Panc1 (cell line): ENCODE data around the gene SLC37A1. TPM values are rescaled to one million over a fixed set of nuclear protein-coding genes. Genes with fewer than 3 reads are reported as not detected.

Experiments used
- ATAC-seq: fragments of 200-7000 bp; cut with Tn5 transposase; 2 replicates; pipeline ENCODE4 v1.9.1; 2020; ENCODE audit warnings: mild to moderate bottlenecking, moderate library complexity
- BruUV-seq: library from RNA; stranded (reverse); fragments of 400-500 nt; replicated peaks from 2 replicates; lab custom pipeline; 2021; lab: Mats Ljungman, UMichigan
- CTCF ChIA-PET: fragments of 300-600 bp; sonication (Branson Sonifier 250); formaldehyde crosslinking; loops from one replicate; lab custom pipeline; 2022; ENCODE audit warnings: antibody characterized with exemption; lab: Charles Lee
- POLR2A ChIA-PET: fragments of 300-600 bp; sonication (Branson Sonifier 250); formaldehyde crosslinking; loops from one replicate; lab custom pipeline; 2022; ENCODE audit warnings: antibody characterized with exemption; lab: Charles Lee
- DNase-seq: peaks from one replicate; pipeline ENCODE4 v3.0.0-alpha.2; 2010; ENCODE audit warnings: low read depth, low spot score
- H3K27ac ChIP-seq: 2 replicates; pipeline ENCODE4 v1.5.1; 2011; ENCODE audit warnings: mild to moderate bottlenecking, low read length, inconsistent platforms
- H3K27me3 ChIP-seq: fragments of 200-500 bp; sonication (Bioruptor generic); 2 replicates; pipeline ENCODE4 v1.6.0; 2014; ENCODE audit warnings: low read length, inconsistent platforms; ENCODE audit not compliant: control insufficient read depth, insufficient read depth
- H3K36me3 ChIP-seq: fragments of 200-500 bp; sonication (Bioruptor generic); 2 replicates; pipeline ENCODE4 v1.5.1; 2014; ENCODE audit warnings: inconsistent platforms, mild to moderate bottlenecking, low read length, moderate library complexity; ENCODE audit not compliant: control insufficient read depth, insufficient read depth
- H3K4me1 ChIP-seq: 2 replicates; pipeline ENCODE4 v1.5.1; 2011; ENCODE audit warnings: inconsistent platforms, mild to moderate bottlenecking, low read length, moderate library complexity; ENCODE audit not compliant: control insufficient read depth, insufficient read depth
- H3K4me3 ChIP-seq, 2 experiments: 2 replicates each; pipeline ENCODE4 v1.5.1; 2011 to 2012; ENCODE audit warnings: low read depth in 2 of 2, low read length in 2 of 2, mild to moderate bottlenecking in 2 of 2, inconsistent platforms in 1 of 2, moderate library complexity in 1 of 2
- H3K9me3 ChIP-seq: fragments of 200-500 bp; sonication (Bioruptor generic); 2 replicates; pipeline ENCODE4 v1.5.1; 2014; ENCODE audit warnings: low read depth, mild to moderate bottlenecking, inconsistent platforms, low read length, moderate library complexity; ENCODE audit not compliant: control insufficient read depth, insufficient read depth
- CTCF ChIP-seq: fragments of 450-650 bp; IDR thresholded peaks from 2 replicates; pipeline ENCODE4 v1.5.1; 2017; ENCODE audit warnings: mild to moderate bottlenecking
- POLR2AphosphoS5 ChIP-seq: IDR thresholded peaks from 2 replicates; pipeline ENCODE4 v1.6.1; 2012; ENCODE audit warnings: mild to moderate bottlenecking, low read depth, low read length, moderate library complexity
- REST ChIP-seq, 2 experiments: IDR thresholded peaks; 2 replicates each; pipeline ENCODE4 v1.6.1; 2011 to 2012; ENCODE audit warnings: low read depth in 2 of 2, control low read depth in 1 of 2, low read length in 1 of 2, mild to moderate bottlenecking in 1 of 2, moderate library complexity in 1 of 2; ENCODE audit not compliant: insufficient read depth in 1 of 2
- SIN3A ChIP-seq: IDR thresholded peaks from 2 replicates; pipeline ENCODE4 v1.6.1; 2012; ENCODE audit warnings: low read depth, mild to moderate bottlenecking, low read length, moderate library complexity, borderline replicate concordance; ENCODE audit not compliant: insufficient read depth
- TCF7L2 ChIP-seq: IDR thresholded peaks from 2 replicates; pipeline ENCODE4 v1.6.1; 2011; ENCODE audit warnings: mild to moderate bottlenecking, low read depth, low read length, inconsistent platforms
- in situ Hi-C: cut with HindIII; loops from 2 replicates; pipeline ENCODE4 v1.10.0; 2016; ENCODE audit warnings: low sequenced_read_pairs, low pct_unique_long_range_greater_than_20kb
- intact Hi-C: fragments of 100-400 bp; cut with micrococcal nuclease; formaldehyde crosslinking; loops from one replicate; pipeline ENCODE4 v1.10.0; 2022; ENCODE audit not compliant: unreplicated experiment
- total RNA-seq: library from RNA; stranded (reverse); gene quantifications from one replicate; pipeline ENCODE4 v1.2.1, GENCODE V29; 2021; ENCODE audit not compliant: unreplicated experiment

The SLC37A1 gene
- total RNA-seq, 1 experiment from 2014 or later, result 7.7 TPM

GRCh38 chr21:42548687-42549406 lies 35.2 kb downstream of the SLC37A1 start:
- DNase-seq, result no peak

GRCh38 chr21:42550817-42551216 lies 37.2 kb downstream of the SLC37A1 start:
- POLR2A ChIA-PET, result no interaction called here
- Histone ChIP-seq H3K27me3 (no peaks in the 10 kb centered on the region), H3K9me3 (no peaks in the 10 kb centered on the region), H3K4me1 (no peaks in the 10 kb centered on the region), H3K4me3 (no peak overlapping the region), H3K27ac (no peak overlapping the region), H3K36me3 (no peaks in the 10 kb centered on the region)
- intact Hi-C loops, result no loop called here
- DNase-seq, result no peak
- CTCF ChIA-PET, result no interaction called here
- TF ChIP-seq TCF7L2, result no peak
- TF ChIP-seq SIN3A, result no peak
- no peak for TF ChIP-seq CTCF
- TF ChIP-seq REST (IDR thresholded peaks at IDR 0.05; ENCODE audit: insufficient read depth in 1 of 2, low read depth in 2 of 2, low read length in 1 of 2), result no peak
- no peak for TF ChIP-seq POLR2AphosphoS5
- ATAC-seq, result no peak
- in situ Hi-C loops, result no loop called here
- no TSS peak for BruUV-seq

More at GRCh38 chr21:42548687-42549406, 35.2 kb downstream of the SLC37A1 start:
- ChIA-PET CTCF (no interaction called here), POLR2A (no interaction called here)
- Histone ChIP-seq H3K4me3 (no peak overlapping the region), H3K9me3 (no peaks in the 10 kb centered on the region), H3K27ac (no peak overlapping the region), H3K4me1 (no peaks in the 10 kb centered on the region), H3K36me3 (no peaks in the 10 kb centered on the region), H3K27me3 (no peaks in the 10 kb centered on the region)
- BruUV-seq, result no TSS peak
- intact Hi-C loops, result no loop called here
- in situ Hi-C loops, result no loop called here
- ATAC-seq, result no peak
- TF ChIP-seq REST (IDR thresholded peaks at IDR 0.05; ENCODE audit: insufficient read depth in 1 of 2, low read depth in 2 of 2, low read length in 1 of 2) (no peak), CTCF (no peak), POLR2AphosphoS5 (no peak), TCF7L2 (no peak), SIN3A (no peak)
